H9 (cell line): ENCODE measurements around the gene FBXL7. TPM values are rescaled to one million over a fixed set of nuclear protein-coding genes. Genes with fewer than 3 reads are reported as not detected.
A peak's percentile ranks its signal among the peaks of the same experiment; 100 is the strongest.

Experiments used
- DNase-seq: peaks from one replicate; pipeline ENCODE4 v3.0.0-alpha.2; 2017
- H2AFZ ChIP-seq: one replicate; pipeline ENCODE4 v1.6.1; 2013; ENCODE audit warnings: mild to moderate bottlenecking, low read length, control low read depth, moderate library complexity
- H2AK5ac ChIP-seq: 2 replicates; pipeline ENCODE4 v1.6.1; 2013; ENCODE audit warnings: low read length, control low read depth, mixed read lengths; ENCODE audit not compliant: insufficient read length
- H2BK120ac ChIP-seq: one replicate; pipeline ENCODE4 v1.6.1; 2013; ENCODE audit warnings: low read depth, mild to moderate bottlenecking, low read length, control low read depth, inconsistent platforms; ENCODE audit not compliant: poor library complexity, severe bottlenecking
- H2BK12ac ChIP-seq: 2 replicates; pipeline ENCODE4 v1.6.1; 2013; ENCODE audit warnings: low read length, control low read depth, mixed read lengths, low read depth; ENCODE audit not compliant: insufficient read length
- H2BK15ac ChIP-seq: 2 replicates; pipeline ENCODE4 v1.6.1; 2013; ENCODE audit warnings: low read depth, low read length, control low read depth
- H2BK20ac ChIP-seq: one replicate; pipeline ENCODE4 v1.6.1; 2013; ENCODE audit warnings: low read depth, mild to moderate bottlenecking, low read length, control low read depth, inconsistent platforms; ENCODE audit not compliant: poor library complexity, severe bottlenecking
- H2BK5ac ChIP-seq: 2 replicates; pipeline ENCODE4 v1.6.1; 2013; ENCODE audit warnings: low read length, control low read depth, mixed read lengths; ENCODE audit not compliant: insufficient read length
- H3K14ac ChIP-seq: 2 replicates; pipeline ENCODE4 v1.6.1; 2013; ENCODE audit warnings: low read length, control low read depth; ENCODE audit not compliant: insufficient read depth
- H3K18ac ChIP-seq: 2 replicates; pipeline ENCODE4 v1.6.1; 2013; ENCODE audit warnings: low read depth, mild to moderate bottlenecking, mixed read lengths, low read length, control low read depth; ENCODE audit not compliant: insufficient read length
- H3K23ac ChIP-seq: 2 replicates; pipeline ENCODE4 v1.6.1; 2013; ENCODE audit warnings: low read length, control low read depth, mixed read lengths, low read depth; ENCODE audit not compliant: insufficient read length
- H3K23me2 ChIP-seq: 2 replicates; pipeline ENCODE4 v1.6.1; 2013; ENCODE audit warnings: low read depth, mild to moderate bottlenecking, mixed read lengths, low read length, control low read depth; ENCODE audit not compliant: insufficient read length, poor library complexity, severe bottlenecking
- H3K27ac ChIP-seq: 2 replicates; pipeline ENCODE4 v1.5.1; 2013; ENCODE audit warnings: low read length, control low read depth, mixed read lengths, low read depth; ENCODE audit not compliant: insufficient read length
- H3K27me3 ChIP-seq: 2 replicates; pipeline ENCODE4 v1.6.1; 2013; ENCODE audit warnings: low read length, control low read depth, inconsistent platforms; ENCODE audit not compliant: insufficient read depth
- H3K4ac ChIP-seq: 2 replicates; pipeline ENCODE4 v1.6.1; 2013; ENCODE audit warnings: low read depth, mild to moderate bottlenecking, control low read depth, inconsistent platforms, low read length, moderate library complexity
- H3K4me1 ChIP-seq: 2 replicates; pipeline ENCODE4 v1.6.1; 2013; ENCODE audit warnings: low read length, control low read depth, inconsistent platforms; ENCODE audit not compliant: insufficient read depth
- H3K4me2 ChIP-seq: 2 replicates; pipeline ENCODE4 v1.6.1; 2013; ENCODE audit warnings: low read length, control low read depth, mixed read lengths; ENCODE audit not compliant: insufficient read length, insufficient read depth
- H3K56ac ChIP-seq: 2 replicates; pipeline ENCODE4 v1.6.1; 2013; ENCODE audit warnings: low read depth, mild to moderate bottlenecking, mixed read lengths, low read length, control low read depth; ENCODE audit not compliant: insufficient read length
- H3K79me1 ChIP-seq: 2 replicates; pipeline ENCODE4 v1.6.1; 2013; ENCODE audit warnings: low read depth, mild to moderate bottlenecking, moderate library complexity, low read length, control low read depth, inconsistent platforms; ENCODE audit not compliant: insufficient read depth, poor library complexity, severe bottlenecking
- H3K79me2 ChIP-seq: 2 replicates; pipeline ENCODE4 v1.6.1; 2013; ENCODE audit warnings: low read length, control low read depth, inconsistent platforms; ENCODE audit not compliant: insufficient read depth
- H3K9ac ChIP-seq: 2 replicates; pipeline ENCODE4 v1.6.1; 2013; ENCODE audit warnings: low read length, control low read depth, mixed read lengths; ENCODE audit not compliant: insufficient read length; ENCODE audit errors: extremely low read depth
- H3K9me3 ChIP-seq: one replicate; pipeline ENCODE4 v1.6.1; 2013; ENCODE audit warnings: low read depth, low read length, inconsistent platforms; ENCODE audit not compliant: control insufficient read depth
- H3T11ph ChIP-seq: one replicate; pipeline ENCODE4 v1.6.1; 2013; ENCODE audit warnings: mild to moderate bottlenecking, low read length, control low read depth, inconsistent platforms
- H4K20me1 ChIP-seq: one replicate; pipeline ENCODE4 v1.6.1; 2013; ENCODE audit not compliant: control insufficient read depth, insufficient read length, insufficient read depth
- H4K5ac ChIP-seq: 2 replicates; pipeline ENCODE4 v1.6.1; 2013; ENCODE audit warnings: low read depth, mild to moderate bottlenecking, mixed read lengths, low read length, control low read depth; ENCODE audit not compliant: insufficient read length
- H4K8ac ChIP-seq: replicated peaks from 2 replicates; pipeline ENCODE4 v1.6.1; 2013; ENCODE audit warnings: low read length, control low read depth, mixed read lengths, low read depth; ENCODE audit not compliant: insufficient read length
- H4K91ac ChIP-seq: 2 replicates; pipeline ENCODE4 v1.6.1; 2013; ENCODE audit warnings: low read depth, mild to moderate bottlenecking, moderate library complexity, mixed read lengths, low read length, control low read depth; ENCODE audit not compliant: insufficient read length
- H3K27ac Mint-ChIP-seq, 3 experiments: 2 replicates in 2 of 3; 3 replicates in 1 of 3; pipeline ENCODE4 v1.8.0; 2020 to 2021; ENCODE audit warnings: mixed read lengths in 3 of 3, mild to moderate bottlenecking in 1 of 3, moderate library complexity in 1 of 3
- H3K27me3 Mint-ChIP-seq: 2 replicates; pipeline ENCODE4 v1.8.0; 2021; ENCODE audit warnings: low read depth, mild to moderate bottlenecking, moderate library complexity, mixed read lengths
- H3K36me3 Mint-ChIP-seq, 3 experiments: 2 replicates in 2 of 3; 3 replicates in 1 of 3; pipeline ENCODE4 v1.8.0; 2020 to 2021; ENCODE audit warnings: low read depth in 3 of 3, mixed read lengths in 3 of 3; ENCODE audit not compliant: insufficient read depth in 1 of 3
- H3K4me1 Mint-ChIP-seq, 2 experiments: 2 replicates each; pipeline ENCODE4 v1.8.0; 2020; ENCODE audit warnings: mixed read lengths in 2 of 2
- H3K4me3 Mint-ChIP-seq, 2 experiments: 2 replicates in 1 of 2; 3 replicates in 1 of 2; pipeline ENCODE4 v1.8.0; 2020 to 2021; ENCODE audit warnings: mild to moderate bottlenecking in 2 of 2, mixed read lengths in 2 of 2, moderate library complexity in 1 of 2
- H3K9me3 Mint-ChIP-seq, 2 experiments: 2 replicates in 1 of 2; 3 replicates in 1 of 2; pipeline ENCODE4 v1.8.0; 2020; ENCODE audit warnings: mild to moderate bottlenecking in 2 of 2, mixed read lengths in 2 of 2, moderate library complexity in 1 of 2
- CTCF ChIP-seq: fragments of 200-600 bp; sonication (generic); conservative IDR thresholded peaks from 3 replicates; pipeline ENCODE4 v1.8.0; 2021; ENCODE audit warnings: antibody characterized with exemption, mild to moderate bottlenecking
- WGBS: extraction: QIAGEN DNeasy Blood & Tissue Kit; methylation state at CpG from one replicate; pipeline ENCODE4 v1.1.7; 2013; ENCODE audit warnings: missing lambda C conversion rate, low lambda C conversion rate, mixed read lengths; ENCODE audit not compliant: insufficient read length; ENCODE audit errors: extremely low coverage; 5-methylcytosine and 5-hydroxymethylcytosine counted together
- total RNA-seq: library from RNA; stranded (reverse); gene quantifications from 2 replicates; pipeline ENCODE4 v1.2.1, GENCODE V29; 2021

Gene FBXL7
- total RNA-seq, 1 experiment from 2014 or later, result 14.6 TPM

- Histone ChIP-seq H2AFZ (no peak overlapping the region), H3K4me2 (no peak overlapping the region), H4K20me1 (peaks cover 2% of the 10 kb centered on the region), H4K5ac (no peak overlapping the region), H3K9ac (no peak overlapping the region), H4K91ac (no peak overlapping the region), H2BK20ac (no peak overlapping the region), H2BK12ac (no peak overlapping the region), H3T11ph (no peak overlapping the region), H2BK5ac (no peak overlapping the region), H2BK120ac (no peak overlapping the region), H2BK15ac (no peak overlapping the region), H3K56ac (no peak overlapping the region), H3K14ac (no peak overlapping the region), H3K79me1 (peaks cover 5% of the 10 kb centered on the region), H3K27me3 (no peaks in the 10 kb centered on the region), H3K18ac (no peak overlapping the region), H3K4ac (no peak overlapping the region), H3K23ac (peak overlapping the region; percentile 49), H3K9me3 (no peaks in the 10 kb centered on the region), H3K23me2 (no peaks in the 10 kb centered on the region), H3K4me1 (no peaks in the 10 kb centered on the region), H2AK5ac (no peak overlapping the region), H3K79me2 (no peaks in the 10 kb centered on the region), H4K8ac (no peak overlapping the region), H3K27ac (no peak overlapping the region)
- no peak for DNase-seq
- Mint-ChIP-seq H3K4me3 (no peak overlapping the region), H3K36me3 (no peaks in the 10 kb centered on the region; a peak in 1 of 7 replicates), H3K4me1 (peaks cover 22 to 31% of the 10 kb centered on the region in 2 experiments), H3K27me3 (no peaks in the 10 kb centered on the region), H3K9me3 (no peaks in the 10 kb centered on the region), H3K27ac (no peak overlapping the region)
- no peak for TF ChIP-seq CTCF
- WGBS, result no CpG with 5 or more reads among the region's 1 CpG
Observed at GRCh38 chr5:15753752-15754151, 253.8 kb downstream of the FBXL7 start.
